GM18499 (cell line): ENCODE measurements around the gene LHX3.
"Not testable (repeated sequence)": the region's sequence is repeated elsewhere in the genome, so short reads cannot be mapped to it uniquely, and the experiment has no call there.

ENCODE experiments used
- ATAC-seq: cut with Tn5 transposase; IDR thresholded peaks from one replicate; pipeline ENCODE4 v1.9.1; 2021; ENCODE audit warnings: moderate number of reproducible peaks; ENCODE audit not compliant: insufficient read depth, unreplicated experiment

Gene LHX3

DNA sequence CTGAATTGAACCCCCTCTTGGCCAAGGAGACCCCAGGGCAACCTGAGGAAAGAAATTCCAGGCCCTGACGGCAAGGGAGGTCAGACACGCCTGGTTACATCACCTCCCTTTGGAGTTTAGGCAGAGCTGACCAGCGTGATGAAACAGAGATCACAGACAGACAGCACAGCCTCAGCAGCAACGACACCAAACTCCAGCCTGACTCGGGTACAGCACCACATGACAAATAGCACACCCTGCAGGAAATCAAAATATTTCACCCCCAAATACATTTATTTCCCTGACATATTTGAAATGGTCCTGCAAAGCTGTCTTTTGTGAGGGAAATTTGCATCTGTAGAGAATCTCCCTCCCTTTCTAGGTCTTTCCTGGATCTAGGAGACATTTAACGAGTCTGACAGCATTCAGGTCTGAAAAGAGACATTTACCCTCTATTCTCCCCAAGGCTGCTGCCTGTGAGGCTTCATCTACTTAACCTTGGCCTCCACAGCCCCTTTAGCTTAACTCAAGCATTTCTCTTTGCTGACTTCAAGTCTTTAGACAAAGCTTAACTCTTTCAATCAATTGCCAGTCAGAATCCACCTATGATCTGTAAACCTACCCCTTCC lies 38.1 kb upstream of the LHX3 start:
- ATAC-seq = no peak

DNA sequence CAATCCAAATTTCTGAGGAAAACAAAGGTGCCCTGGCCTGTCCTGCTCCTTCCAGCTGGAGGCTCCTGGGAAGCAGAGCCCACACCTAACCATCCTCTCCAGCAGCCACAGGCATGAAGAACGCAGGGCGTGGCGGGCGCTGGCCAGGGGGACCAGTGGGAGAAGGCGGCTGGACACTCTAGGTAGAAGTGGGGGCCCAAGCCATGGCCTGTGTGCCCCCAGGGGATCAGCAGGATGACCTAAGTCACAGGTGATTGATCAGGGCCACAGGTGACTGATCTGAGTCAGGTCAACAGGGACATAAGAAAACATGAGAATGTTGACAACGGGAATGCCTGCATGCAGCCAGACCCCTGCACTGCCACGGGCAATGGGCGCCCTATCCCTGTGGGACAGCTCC lies 37.3 kb upstream of the LHX3 start:
- ATAC-seq = no peak

DNA sequence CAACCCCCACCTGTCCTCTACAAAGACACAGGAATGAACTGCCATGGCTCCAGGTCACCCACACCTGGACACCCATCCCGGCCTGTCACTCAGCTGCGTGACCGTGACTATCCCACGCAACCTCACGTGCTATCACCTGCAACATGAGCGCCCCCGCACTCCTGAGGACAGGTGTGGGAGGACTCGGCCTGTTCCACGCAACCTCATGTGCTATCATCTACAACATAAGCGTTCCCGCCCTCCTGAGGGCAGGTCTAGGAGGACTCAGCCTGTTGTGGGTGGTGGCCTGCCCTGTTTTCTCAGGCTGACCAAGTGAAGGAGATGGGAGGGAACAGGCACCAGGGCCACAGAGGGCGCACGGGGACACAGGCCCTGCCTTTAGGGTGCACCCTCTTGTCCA lies 36.6 kb upstream of the LHX3 start:
- ATAC-seq = no peak

DNA sequence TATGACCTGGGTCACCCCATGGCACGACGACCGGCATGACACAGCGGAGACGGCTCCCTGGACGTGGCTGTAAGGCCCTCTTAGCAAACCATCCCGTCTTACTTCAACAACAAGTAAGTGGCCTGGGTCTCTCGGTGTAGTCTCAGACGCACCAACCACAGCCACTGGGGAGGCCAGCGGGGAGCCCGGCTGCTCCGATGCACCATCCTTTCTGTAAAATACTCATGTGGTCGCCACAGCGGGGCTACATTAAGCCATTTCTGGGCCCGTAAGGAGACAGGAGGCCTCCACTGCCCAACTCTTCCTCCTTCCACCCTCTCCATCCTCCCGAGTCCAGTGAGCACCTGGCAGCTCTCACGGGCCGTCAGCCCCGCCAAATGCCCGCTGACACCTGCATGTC lies 36.0 kb upstream of the LHX3 start:
- no peak for ATAC-seq

DNA sequence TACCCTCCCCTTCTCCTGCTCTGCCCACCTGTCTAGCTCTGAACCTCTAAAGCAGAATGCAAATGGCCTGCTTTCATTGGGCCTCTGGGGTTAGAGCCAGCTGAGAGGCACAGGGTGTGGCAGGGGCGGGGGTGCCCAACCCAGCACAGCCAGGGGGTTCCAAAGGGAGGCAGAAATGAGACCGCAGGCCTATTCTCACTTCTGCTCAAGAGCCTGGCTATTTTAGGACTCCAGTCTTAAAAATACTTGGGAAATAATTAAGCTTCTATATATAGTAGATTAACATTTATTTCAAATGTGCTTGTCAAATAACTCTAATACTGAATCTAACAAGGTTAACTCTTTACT lies 35.0 kb upstream of the LHX3 start:
- no peak for ATAC-seq

DNA sequence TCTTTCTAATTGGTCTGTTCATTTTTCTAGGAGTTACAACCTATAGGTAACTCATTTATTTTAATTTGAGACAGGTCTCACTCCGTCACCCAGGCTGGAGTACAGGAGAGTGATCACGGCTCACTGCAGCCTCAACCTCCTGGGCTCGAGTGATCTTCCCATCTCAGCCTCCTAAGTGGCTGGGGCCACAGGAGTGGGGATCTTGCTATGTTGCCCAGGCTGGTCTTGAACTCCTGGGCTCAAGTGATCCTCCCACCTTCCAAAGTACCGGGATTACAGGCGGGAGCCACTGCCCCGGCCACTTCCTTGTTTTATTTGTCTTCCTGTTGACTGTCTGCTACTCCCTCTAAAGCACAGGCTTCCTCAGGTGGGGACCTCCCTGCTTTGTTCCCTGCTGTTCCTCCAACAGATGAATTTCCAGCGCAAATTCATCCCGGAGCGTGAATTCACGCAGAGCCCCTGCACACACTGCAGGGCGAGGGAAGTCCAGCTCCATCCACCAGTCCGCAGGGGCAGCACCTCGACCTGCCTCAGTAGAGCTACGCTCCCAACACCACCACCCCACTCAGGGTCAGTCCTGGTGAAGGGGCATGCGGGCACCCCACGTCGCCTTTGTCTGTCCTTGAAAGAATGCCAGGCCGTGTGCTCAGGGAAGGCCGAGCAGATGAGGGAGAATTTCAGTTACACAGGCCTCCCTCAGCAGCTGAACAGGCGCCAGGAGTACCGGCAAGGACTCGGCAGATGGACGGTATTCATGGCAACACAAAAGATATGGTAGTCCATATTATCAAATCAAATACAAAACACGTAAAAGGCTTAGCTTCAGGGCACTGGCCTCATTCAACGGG lies 34.4 kb upstream of the LHX3 start:
- no peak for ATAC-seq

DNA sequence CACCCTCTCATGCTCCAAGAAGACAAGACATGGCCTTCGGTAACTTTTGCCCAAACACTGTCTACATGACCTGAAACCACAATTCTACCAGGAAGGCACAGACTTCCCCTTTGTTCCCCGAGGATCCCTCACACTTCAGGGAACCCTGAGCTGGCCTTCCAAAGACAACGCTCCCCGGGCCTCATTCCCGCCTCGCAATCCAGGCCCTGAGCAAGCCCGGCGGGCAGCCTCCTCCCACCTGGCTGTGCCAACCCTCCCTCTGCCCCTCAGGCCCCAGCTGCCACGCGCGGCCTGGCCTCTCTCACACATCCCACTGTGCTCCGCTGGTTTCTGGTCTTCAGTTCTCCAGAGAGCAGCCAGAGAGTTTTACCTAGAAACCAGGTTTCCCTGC lies 33.4 kb upstream of the LHX3 start:
- no peak for ATAC-seq

DNA sequence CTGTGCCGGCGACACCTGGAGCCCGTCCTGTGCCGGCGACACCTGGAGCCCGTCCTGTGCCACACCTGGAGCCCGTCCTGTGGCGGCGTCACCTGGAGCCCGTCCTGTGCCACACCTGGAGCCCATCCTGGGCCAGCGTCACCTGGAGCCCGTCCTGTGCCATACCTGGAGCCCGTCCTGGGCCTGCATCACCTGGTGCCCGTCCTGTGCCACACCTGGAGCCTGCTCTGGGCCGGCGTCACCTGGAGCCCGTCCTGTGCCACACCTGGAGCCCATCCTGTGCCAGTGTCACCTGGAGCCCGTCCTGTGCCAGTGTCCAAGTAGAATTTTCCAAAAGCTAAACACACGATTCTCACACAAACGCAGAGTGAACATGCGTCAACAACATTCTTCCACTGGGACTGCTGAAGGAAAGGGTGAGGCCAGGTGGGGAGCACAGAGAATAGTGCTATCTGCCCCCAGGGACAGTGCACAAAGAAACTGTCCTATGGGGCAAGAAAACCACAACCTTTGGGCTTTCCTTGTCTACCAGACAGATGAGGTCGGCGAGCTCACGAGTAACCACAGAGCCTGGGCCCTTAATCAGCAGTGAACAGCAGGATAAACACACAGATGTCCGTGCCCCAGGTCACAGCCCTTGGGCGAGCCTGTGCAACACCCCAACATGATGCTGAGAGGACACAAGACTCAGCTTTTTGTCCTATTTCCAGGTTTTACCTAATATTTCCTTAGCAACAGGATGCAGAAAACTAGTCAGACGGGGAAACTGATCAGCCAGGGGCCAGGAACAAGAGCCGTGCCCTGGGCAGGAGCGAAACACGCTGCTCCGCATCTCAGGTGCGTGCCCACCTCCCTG lies 32.8 kb upstream of the LHX3 start:
- no peak for ATAC-seq

DNA sequence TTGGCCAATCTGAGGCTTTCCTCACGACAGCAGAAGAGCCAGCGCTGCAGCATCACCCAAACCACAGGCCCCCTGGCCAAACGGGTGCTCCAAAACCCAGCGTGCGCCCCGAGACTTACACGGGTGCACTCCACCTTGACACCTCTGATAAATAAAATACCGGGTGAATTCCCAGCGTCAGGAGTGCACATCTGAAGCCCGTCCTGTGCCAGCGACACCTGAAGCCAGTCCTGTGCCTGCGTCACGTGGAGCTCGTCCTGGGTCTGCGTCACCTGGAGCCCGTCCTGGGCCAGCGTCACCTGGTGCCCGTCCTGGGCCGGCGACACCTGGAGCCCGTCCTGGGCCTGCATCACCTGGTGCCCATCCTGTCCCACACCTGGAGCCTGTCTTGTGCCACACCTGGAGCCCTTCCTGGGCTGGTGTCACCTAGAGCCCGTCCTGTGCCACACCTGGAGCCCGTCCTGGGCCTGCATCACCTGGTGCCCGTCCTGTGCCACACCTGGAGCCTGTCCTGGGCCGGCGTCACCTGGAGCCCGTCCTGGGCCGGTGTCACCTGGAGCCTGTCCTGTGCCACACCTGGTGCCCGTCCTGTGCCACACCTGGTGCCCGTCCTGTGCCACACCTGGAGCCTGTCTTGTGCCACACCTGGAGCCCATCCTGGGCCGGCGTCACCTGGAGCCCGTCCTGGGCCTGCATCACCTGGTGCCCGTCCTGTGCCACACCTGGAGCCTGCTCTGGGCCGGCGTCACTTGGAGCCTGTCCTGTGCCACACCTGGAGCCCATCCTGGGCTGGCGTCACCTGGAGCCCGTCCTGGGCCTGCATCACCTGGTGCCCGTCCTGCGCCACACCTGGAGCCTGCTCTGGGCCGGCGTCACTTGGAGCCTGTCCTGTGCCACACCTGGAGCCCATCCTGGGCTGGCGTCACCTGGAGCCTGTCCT lies 31.8 kb upstream of the LHX3 start:
- not testable (repeated sequence) for ATAC-seq

DNA sequence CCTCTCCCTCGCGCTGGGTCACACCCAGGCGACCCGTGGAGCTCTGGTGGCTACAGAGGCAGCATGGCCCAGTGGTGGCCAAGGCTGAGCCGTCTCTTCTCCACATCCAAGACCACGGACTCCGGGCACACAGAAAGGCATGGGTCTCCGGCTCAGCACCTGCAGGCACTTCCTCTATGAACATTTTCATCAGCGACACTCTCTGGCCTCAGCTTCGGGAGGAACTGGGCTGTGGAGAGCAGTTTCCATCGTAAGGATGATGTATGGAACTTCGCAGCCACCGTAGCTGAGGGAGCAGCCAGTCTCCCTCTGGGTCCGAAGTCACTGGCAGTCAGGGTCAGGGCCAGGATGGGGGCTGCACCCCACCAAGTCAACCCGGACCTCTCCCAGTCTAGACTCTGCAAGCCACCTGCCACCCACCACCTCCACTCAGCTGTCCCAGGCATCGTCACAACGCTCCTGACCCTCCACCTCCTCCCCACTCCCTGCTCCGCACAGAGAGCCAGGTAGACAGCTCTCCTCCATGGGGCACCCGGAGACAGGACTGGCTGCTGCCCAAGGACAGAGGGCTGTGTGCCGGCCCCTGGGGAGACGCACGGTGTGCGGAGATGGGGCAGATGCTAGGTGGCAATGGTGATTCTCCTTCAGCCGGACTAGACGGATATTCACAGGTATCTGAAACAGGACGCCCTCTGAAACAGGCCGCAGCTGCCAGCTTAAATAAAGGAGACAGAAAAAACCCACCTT lies 31.0 kb upstream of the LHX3 start:
- no peak for ATAC-seq

DNA sequence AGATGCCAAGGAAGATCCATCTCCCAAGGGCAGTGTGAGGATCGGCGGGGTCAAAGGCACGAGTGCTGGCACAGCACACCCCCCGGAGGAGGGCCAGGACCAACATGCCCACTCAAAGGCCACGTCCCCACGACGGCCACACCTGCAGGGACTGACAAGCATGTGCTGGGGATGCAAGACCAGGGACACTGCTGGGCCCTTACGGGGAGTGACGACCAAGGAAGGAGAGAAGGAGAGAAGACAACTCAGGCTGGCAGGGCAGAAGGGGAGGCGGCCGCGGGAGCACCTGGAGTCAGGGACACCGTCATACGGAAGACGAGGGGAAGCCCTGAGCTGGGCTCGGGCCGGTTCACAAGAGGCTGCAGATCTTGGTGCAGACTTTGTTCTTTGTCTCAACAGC lies 30.2 kb upstream of the LHX3 start:
- no peak for ATAC-seq

DNA sequence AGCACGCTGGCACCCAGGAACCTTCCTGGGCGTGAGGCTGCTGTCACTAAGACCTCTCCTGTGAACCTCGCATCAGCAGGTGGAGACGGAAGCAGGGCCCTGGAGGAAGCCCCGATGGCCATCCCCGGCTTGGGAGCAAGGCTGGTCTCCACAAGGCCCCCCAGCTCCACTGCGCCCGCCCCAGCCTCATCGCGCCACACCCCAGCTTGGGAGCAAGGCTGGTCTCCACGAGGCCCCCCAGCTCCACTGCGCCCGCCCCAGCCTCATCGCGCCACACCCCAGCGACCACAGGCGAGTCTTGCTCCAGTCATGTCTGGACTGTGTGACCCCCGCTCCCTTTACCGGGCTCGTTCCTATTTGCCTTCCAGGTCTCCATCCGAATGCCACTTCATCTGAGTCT lies 29.7 kb upstream of the LHX3 start:
- no peak for ATAC-seq

DNA sequence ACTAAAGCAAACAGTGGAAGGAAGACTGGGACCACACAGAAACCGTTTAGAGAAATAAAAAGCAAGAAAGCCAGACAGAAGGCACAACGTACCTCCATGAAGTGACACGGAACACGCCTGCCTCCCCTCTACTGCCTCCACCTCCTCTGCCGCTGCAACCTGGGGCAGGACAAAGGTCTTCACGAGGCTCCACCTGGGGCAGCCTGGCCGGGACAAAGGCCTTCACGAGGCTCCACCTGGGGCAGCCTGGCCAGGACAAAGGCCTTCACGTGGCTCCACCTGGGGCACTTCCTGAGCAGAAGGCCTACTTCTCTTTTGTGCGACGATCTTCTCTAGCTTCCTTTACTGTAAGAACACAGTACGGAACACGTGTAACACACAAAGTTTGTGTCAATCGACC lies 28.9 kb upstream of the LHX3 start:
- no peak for ATAC-seq

DNA sequence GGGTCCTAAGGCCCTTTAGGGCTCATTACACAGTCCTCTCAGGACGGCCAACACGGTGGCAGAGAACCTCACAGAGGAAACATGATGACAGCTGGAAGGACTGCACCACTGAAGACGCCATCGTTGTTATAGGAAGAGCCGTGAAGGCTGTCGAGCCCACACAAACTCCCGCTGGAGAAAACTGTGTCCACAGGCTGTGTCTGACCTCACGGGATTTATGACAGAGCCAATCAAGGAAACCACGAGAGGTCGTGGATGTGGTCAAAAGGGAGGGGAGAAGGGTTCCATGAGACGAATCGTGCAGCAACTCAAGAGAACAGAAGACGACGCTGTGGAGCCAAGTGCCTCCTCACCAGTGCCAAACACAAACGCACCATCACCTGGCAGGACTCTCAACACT lies 28.5 kb upstream of the LHX3 start:
- no peak for ATAC-seq

DNA sequence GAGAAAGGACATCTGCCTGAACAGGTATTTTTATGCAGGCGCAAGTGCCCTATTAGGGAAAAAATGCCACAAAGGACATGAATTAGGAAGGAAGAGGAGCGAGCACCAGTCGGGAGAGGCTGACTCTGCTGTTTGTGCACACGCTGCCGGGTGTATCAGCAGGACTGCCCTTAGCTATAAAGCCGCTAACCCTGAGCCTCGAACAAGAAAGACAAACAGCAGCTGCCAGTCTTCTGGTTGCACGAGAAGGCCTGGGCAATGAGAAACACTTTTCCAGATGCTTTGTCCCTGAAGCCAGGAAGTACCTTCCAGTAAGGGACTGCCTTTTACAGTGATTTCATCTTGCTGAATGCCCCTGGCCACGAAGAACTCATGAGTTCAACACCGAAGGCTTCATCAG lies 28.0 kb upstream of the LHX3 start:
- no peak for ATAC-seq

DNA sequence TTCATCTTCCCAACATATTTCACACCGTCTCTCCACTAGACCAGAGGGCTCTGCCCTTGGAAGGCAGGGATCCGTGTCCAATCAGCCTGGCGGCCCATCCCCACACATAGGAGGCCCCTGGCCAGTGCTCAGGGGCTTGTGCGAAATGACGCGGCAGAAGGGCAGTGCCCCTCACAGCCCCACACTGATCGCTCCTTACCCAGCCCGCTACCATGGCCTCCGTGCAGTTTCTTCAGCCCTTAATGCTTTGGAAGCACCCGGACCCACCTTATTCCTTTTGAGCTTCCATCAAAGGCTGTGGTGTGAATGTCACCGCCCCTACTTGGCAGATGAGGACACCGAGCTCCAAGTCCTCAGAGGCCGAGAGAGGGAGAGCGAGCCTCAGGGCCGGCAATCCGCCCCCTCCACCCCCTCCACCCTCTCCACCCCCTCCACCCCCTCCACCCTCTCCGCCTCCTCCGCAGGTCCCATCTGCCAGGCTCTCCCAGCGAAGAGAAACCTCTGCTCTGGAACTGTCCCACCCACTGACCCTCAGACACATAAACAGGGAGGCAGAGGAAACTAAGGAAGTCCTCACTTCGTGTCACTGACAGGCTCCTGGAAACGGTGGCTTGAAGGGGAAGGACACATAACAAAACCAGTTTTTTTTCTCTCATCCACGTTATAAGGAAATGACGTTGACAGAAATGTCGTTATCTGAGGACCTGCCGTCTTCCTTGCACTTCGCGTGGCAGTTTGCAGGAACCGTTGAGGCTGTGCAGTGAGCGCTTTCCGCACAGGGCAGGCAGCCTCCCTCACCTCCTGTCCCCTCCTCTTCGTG lies 26.8 kb upstream of the LHX3 start:
- ATAC-seq = no peak

DNA sequence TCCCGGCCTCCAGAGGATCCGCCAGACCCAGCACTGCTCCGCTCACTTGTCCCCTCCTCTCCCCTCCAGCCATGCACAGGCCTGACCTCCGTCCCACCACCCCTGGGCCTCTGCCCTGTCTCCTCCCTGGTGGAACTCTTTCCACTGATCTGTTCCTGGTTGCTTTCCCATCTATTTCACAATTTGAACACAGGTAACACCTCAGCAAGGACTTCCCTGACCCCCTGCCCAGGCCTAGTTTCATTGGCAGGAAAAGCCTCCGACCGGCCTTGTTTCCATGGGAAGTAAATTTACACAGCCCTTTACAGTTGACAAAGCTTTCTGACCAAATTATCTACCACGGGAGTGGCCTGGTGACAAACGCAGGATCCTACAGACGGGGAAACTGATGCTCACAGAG lies 25.8 kb upstream of the LHX3 start:
- ATAC-seq = no peak

DNA sequence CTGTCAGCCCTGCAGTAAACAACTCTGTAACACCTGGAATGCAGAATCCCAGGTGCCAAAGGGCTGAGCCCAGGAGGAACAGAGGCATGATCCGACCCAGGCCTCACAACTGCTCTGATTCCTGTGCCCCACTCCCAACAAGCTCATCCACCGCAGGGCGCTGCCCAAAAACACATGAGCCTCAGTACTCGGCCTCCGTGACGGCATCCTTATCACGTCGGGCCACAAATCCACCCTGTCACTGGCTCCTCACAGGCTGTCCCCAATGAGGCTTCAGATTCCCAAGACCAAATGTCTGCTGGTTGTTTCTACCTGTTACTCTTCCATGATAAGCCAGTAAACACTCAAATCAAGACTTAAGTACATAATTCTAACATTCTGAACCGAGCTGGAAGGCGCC lies 25.4 kb upstream of the LHX3 start:
- ATAC-seq = no peak
